ENCODE data around the gene SPHKAP.

- TF ChIP-seq CTCF (conservative IDR thresholded peaks at IDR 0.05; ENCODE audit: low read depth, low read length) (no peak), EZH2 (IDR thresholded peaks at IDR 0.05; ENCODE audit: borderline replicate concordance, low read depth, low read length, poor library complexity, severe bottlenecking) (no peak)
These were observed 117.5 kb downstream of the SPHKAP start for GRCh38 chr2:228064024-228064423.
